Stimulated activated CD4-positive, alpha-beta T cell treated with anti-CD3 and anti-CD28 coated beads, TNF-alpha, amount 100 ng/mL, for 4 hours (primary cell): ENCODE data around the gene TPD52L1.

Experiments
- DNase-seq, 3 experiments: peaks; one replicate each; pipeline ENCODE4 v3.0.0-alpha.2; 2020; ENCODE audit warnings: low read depth in 3 of 3

The TPD52L1 gene

GRCh38 chr6:125302840-125303511 lies 149.4 kb downstream of the TPD52L1 start:
- no peak for DNase-seq

GRCh38 chr6:125303512-125303854 lies 149.9 kb downstream of the TPD52L1 start:
- DNase-seq: no peak

- DNase-seq: no peak
Observed at GRCh38 chr6:125304970-125305660, 151.5 kb downstream of the TPD52L1 start.

GRCh38 chr6:125306756-125307149 lies 153.2 kb downstream of the TPD52L1 start:
- DNase-seq: no peak

- DNase-seq: no peak
Observed at GRCh38 chr6:125307150-125307838, 153.7 kb downstream of the TPD52L1 start.

GRCh38 chr6:125307964-125308615 lies 154.5 kb downstream of the TPD52L1 start:
- DNase-seq: no peak

GRCh38 chr6:125310994-125311649 lies 157.5 kb downstream of the TPD52L1 start:
- DNase-seq: no peak

GRCh38 chr6:125312478-125312877 lies 158.9 kb downstream of the TPD52L1 start:
- no peak for DNase-seq

GRCh38 chr6:125312950-125313349 lies 159.4 kb downstream of the TPD52L1 start:
- no peak for DNase-seq
